Measurements from ENCODE around the gene C17orf100. TPM values are rescaled to one million over a fixed set of nuclear protein-coding genes. Genes with fewer than 3 reads are reported as not detected.

The C17orf100 gene
- total RNA-seq, 1 experiment from 2014 or later: 0.70 TPM

GRCh38 chr17:6667516-6667915 is 16.0 kb downstream of the C17orf100 start:
- DNase-seq: peak; percentile 18
- Mint-ChIP-seq H3K27me3 (ENCODE audit: low read depth) (peaks cover 53% of the 10 kb centered on the region), H3K4me3 (no peak overlapping the region), H3K4me1 (peaks cover 0 to 4% of the 10 kb centered on the region in 2 experiments; a peak in 1 of 4 replicates), H3K27ac (no peak overlapping the region), H3K36me3 (ENCODE audit: insufficient read depth in 1 of 3, low read depth in 3 of 3) (no peaks in the 10 kb centered on the region), H3K9me3 (no peaks in the 10 kb centered on the region)
- Histone ChIP-seq H2BK15ac (ENCODE audit: low read depth, low read length) (no peak overlapping the region), H3K23me2 (ENCODE audit: insufficient read length, low read depth, low read length, poor library complexity, severe bottlenecking) (no peaks in the 10 kb centered on the region), H3K4me1 (ENCODE audit: insufficient read depth, low read length) (no peaks in the 10 kb centered on the region), H3K14ac (ENCODE audit: insufficient read depth, low read length) (no peak overlapping the region), H3K18ac (ENCODE audit: insufficient read length, low read depth, low read length) (no peak overlapping the region), H4K5ac (ENCODE audit: insufficient read length, low read depth, low read length) (no peak overlapping the region), H2BK20ac (ENCODE audit: low read depth, low read length, poor library complexity, severe bottlenecking) (no peak overlapping the region), H3K27me3 (ENCODE audit: insufficient read depth, low read length) (peaks cover 4% of the 10 kb centered on the region), H3T11ph (ENCODE audit: low read length) (no peak overlapping the region), H2BK120ac (ENCODE audit: low read depth, low read length, poor library complexity, severe bottlenecking) (no peak overlapping the region), H2AK5ac (ENCODE audit: insufficient read length, low read length) (no peak overlapping the region), H3K9me3 (ENCODE audit: control insufficient read depth, low read depth, low read length) (no peaks in the 10 kb centered on the region), H3K4me2 (ENCODE audit: insufficient read depth, insufficient read length, low read length) (no peak overlapping the region), H3K23ac (ENCODE audit: insufficient read length, low read depth, low read length) (no peak overlapping the region), H2BK5ac (ENCODE audit: insufficient read length, low read length) (no peak overlapping the region), H4K20me1 (ENCODE audit: control insufficient read depth, insufficient read depth, insufficient read length) (no peaks in the 10 kb centered on the region), H3K9ac (ENCODE audit: extremely low read depth, insufficient read length, low read length) (no peak overlapping the region), H4K8ac (replicated peaks; ENCODE audit: insufficient read length, low read depth, low read length) (no peak overlapping the region), H3K4ac (ENCODE audit: low read depth, low read length) (no peak overlapping the region), H3K79me2 (ENCODE audit: insufficient read depth, low read length) (no peaks in the 10 kb centered on the region), H3K56ac (ENCODE audit: insufficient read length, low read depth, low read length) (no peak overlapping the region), H4K91ac (ENCODE audit: insufficient read length, low read depth, low read length) (no peak overlapping the region), H3K79me1 (ENCODE audit: insufficient read depth, low read depth, low read length, poor library complexity, severe bottlenecking) (no peaks in the 10 kb centered on the region), H2BK12ac (ENCODE audit: insufficient read length, low read depth, low read length) (no peak overlapping the region), H3K27ac (ENCODE audit: insufficient read length, low read depth, low read length) (no peak overlapping the region), H2AFZ (ENCODE audit: low read length) (no peak overlapping the region)
- no peak for TF ChIP-seq CTCF (conservative IDR thresholded peaks at IDR 0.05)
- no CpG with 5 or more reads among the region's 6 CpGs for WGBS (ENCODE audit: extremely low coverage, insufficient read length, low lambda C conversion rate)

Data from H9 (cell line).